ENCODE data around the gene NAP1L1.
A peak's percentile ranks its signal among the peaks of the same experiment; 100 is the strongest.

The NAP1L1 gene

DNA sequence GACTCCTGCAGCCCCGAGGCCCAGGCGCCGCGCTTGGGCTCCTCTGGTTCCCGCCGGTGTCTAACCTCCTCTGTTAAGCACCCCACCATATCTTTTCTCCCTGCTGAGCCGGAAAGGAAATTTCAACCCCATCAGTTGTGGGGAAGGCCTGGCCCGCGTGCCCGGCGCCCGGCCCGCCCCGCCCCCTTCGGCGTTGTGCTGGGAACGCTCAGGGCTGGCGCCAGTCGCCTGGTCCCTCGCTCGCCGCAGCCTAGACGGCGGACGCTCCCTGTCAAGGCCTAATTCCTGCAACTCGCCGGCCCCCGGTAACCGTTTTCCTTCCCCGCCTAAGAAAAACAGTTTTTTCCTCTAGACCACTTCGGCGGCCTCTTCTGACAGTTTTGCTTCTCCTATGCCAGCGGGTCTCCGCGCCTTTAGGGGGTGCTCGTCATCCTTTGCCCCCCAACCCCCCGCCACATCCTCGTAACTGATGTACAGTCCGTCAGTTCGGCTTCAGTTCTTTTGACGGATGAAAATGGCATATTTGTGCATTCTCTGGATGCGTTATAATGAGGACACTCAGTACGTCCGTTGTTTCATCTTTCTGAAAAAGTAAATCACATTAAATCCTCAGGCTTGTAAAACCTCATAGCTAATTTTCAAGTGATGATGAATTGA is 506 bp upstream of the NAP1L1 start:
- TF ChIP-seq, protein P1, sequence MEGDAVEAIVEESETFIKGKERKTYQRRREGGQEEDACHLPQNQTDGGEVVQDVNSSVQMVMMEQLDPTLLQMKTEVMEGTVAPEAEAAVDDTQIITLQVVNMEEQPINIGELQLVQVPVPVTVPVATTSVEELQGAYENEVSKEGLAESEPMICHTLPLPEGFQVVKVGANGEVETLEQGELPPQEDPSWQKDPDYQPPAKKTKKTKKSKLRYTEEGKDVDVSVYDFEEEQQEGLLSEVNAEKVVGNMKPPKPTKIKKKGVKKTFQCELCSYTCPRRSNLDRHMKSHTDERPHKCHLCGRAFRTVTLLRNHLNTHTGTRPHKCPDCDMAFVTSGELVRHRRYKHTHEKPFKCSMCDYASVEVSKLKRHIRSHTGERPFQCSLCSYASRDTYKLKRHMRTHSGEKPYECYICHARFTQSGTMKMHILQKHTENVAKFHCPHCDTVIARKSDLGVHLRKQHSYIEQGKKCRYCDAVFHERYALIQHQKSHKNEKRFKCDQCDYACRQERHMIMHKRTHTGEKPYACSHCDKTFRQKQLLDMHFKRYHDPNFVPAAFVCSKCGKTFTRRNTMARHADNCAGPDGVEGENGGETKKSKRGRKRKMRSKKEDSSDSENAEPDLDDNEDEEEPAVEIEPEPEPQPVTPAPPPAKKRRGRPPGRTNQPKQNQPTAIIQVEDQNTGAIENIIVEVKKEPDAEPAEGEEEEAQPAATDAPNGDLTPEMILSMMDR (IDR thresholded peaks at IDR 0.05; ENCODE audit: control insufficient read depth, extremely low read depth, insufficient read depth) = peak; percentile 39
- peak; percentile 45 for DNase-seq (ENCODE audit: low read depth)

GRCh38 chr12:76083246-76083903 is 1.1 kb downstream of the NAP1L1 start:
- no peak for DNase-seq (ENCODE audit: low read depth)
- TF ChIP-seq, protein P1 (IDR thresholded peaks at IDR 0.05; ENCODE audit: control insufficient read depth, extremely low read depth, insufficient read depth) = no peak
- H3K4me3 ChIP-seq (ENCODE audit: low read depth, low read length) = peak overlapping the region; percentile 82

More for the DNA sequence above, 506 bp upstream of the NAP1L1 start:
- H3K4me3 ChIP-seq (ENCODE audit: low read depth, low read length) = peak overlapping the region; percentile 82

DNA sequence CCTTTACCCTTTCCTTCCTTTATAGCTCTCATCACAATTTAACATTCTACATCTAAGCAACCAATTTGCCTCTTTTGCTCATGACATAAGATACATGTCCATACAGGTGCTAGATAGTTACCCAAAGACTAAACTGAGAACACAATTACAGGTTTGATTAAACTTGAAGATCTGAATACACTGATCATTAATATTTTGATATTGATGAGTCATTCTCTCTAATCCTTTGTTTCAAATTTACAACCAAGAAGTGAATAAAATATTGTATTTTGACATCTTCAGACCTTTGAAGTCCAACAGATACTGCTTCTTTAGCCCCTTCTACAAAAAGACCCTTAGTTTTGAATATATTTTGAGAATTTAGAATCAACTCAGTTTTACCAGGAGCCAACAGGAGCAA is 2.6 kb downstream of the NAP1L1 start:
- H3K4me3 ChIP-seq (ENCODE audit: low read depth, low read length) = no peak overlapping the region
- TF ChIP-seq, protein P1 (IDR thresholded peaks at IDR 0.05; ENCODE audit: control insufficient read depth, extremely low read depth, insufficient read depth) = no peak
- DNase-seq (ENCODE audit: low read depth) = no peak

- H3K4me3 ChIP-seq (ENCODE audit: low read depth, low read length) = no peak overlapping the region
- DNase-seq (ENCODE audit: low read depth) = no peak
Observed at GRCh38 chr12:76080729-76081415, 3.6 kb downstream of the NAP1L1 start.

DNA sequence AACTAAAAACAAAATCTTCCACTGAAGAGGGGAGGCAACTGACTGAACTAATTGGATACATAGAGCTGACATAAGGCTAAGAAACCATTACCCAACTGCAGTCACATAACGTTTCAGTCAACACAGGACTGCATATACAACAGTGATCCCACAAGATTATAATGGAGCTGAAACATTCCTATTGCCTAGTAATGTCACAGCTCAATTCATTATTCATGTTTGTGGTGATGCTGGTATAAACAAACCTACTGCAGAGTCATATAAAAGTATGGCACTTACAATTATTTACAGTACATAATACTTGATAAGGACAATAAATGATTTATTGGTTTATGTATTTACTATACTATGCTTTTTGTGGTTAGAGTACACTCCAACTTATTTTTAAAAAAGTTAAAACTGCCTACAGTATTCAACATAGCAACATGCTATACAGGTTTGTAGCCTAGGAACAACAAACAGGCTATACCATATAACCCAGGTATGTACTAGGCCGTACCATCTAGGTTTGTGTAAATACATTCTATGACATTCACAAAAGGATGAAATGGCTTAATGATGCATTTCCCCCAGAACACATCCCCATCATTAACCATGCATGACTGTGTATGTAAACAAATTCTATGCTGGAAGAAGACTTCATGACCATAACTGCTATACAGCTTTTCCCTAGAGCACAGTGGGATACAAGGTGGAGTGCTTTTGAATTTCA is 4.3 kb downstream of the NAP1L1 start:
- TF ChIP-seq, protein P1 (IDR thresholded peaks at IDR 0.05; ENCODE audit: control insufficient read depth, extremely low read depth, insufficient read depth) = no peak
- no peak for DNase-seq (ENCODE audit: low read depth)
- no peak overlapping the region for H3K4me3 ChIP-seq (ENCODE audit: low read depth, low read length)

More at GRCh38 chr12:76080729-76081415, 3.6 kb downstream of the NAP1L1 start:
- TF ChIP-seq, protein P1 (IDR thresholded peaks at IDR 0.05; ENCODE audit: control insufficient read depth, extremely low read depth, insufficient read depth) = 0 out of 2 replicates have a peak, but pooled peaks have one; percentile 9

DNA sequence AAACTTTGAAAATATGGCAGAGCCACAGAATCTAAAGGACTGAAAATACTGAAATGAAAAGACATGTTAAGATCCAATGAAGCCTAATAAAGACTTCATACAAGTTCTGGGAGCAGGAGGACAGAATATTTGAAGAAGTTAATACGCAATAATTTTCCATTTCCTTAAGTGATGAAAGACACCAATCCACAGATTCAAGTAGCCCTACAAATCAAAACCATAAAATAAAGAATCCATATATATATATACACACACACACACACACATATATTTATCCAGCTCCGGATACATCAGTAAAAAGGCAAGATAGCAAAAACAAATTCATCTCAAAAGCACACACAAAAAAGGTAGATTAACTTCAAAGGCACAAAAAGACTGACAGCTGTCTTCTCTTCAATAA is 5.7 kb downstream of the NAP1L1 start:
- TF ChIP-seq, protein P1 (IDR thresholded peaks at IDR 0.05; ENCODE audit: control insufficient read depth, extremely low read depth, insufficient read depth) = no peak
- DNase-seq (ENCODE audit: low read depth) = no peak
- no peak overlapping the region for H3K4me3 ChIP-seq (ENCODE audit: low read depth, low read length)

All from LNCaP clone FGC (cell line).